CD4-positive, alpha-beta T cell treated with Interleukin-17A for 4 hours (primary cell): Measurements from ENCODE around the gene KIFC3.
A peak's percentile ranks its signal among the peaks of the same experiment; 100 is the strongest.
"Not testable (repeated sequence)": the region's sequence is repeated elsewhere in the genome, so short reads cannot be mapped to it uniquely, and the experiment has no call there.

Source experiments
- DNase-seq: peaks from one replicate; pipeline ENCODE4 v3.0.0-alpha.2; 2020; ENCODE audit warnings: mixed read lengths

KIFC3 gene, protein sequence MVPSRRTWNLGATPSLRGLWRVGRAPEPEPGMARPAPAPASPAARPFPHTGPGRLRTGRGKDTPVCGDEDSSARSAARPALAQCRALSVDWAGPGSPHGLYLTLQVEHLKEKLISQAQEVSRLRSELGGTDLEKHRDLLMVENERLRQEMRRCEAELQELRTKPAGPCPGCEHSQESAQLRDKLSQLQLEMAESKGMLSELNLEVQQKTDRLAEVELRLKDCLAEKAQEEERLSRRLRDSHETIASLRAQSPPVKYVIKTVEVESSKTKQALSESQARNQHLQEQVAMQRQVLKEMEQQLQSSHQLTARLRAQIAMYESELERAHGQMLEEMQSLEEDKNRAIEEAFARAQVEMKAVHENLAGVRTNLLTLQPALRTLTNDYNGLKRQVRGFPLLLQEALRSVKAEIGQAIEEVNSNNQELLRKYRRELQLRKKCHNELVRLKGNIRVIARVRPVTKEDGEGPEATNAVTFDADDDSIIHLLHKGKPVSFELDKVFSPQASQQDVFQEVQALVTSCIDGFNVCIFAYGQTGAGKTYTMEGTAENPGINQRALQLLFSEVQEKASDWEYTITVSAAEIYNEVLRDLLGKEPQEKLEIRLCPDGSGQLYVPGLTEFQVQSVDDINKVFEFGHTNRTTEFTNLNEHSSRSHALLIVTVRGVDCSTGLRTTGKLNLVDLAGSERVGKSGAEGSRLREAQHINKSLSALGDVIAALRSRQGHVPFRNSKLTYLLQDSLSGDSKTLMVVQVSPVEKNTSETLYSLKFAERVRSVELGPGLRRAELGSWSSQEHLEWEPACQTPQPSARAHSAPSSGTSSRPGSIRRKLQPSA

DNA sequence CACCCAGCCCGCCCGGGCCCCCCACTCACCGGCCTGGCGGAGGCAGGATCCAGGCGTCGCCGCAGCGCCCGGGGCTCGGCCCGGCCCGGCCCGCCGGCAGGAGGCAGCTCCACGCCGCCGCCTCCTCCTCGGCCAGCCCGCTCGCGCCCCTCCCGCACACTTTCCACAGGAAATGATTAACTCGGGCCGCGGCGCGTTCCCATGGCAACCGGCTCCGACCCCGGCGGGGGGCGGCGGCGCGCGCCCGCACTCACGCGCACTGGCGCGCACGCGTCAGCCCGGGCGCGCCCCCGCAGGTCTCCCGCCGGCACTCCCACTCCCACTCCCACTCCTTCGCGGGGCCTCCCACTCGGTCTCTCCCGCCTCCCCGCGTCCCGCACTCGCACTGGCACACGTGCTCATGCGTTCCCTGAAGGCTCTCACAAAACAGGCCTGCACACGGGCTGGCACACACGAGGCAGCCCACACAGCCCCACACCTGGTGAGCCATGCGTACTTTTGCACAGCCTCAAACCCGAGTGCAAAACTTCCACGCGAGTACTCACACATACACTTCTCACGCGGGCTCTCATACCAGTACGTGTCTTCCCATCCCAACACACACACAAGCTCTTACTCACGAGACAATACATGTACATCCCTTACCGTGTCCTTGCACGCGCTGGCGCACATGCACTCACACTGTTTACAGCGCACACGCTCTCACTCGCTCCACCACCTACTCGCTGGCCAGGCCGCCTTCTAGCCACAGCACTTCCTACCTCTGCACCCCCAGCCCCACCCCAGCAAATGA, at the start of gene KIFC3:
TSS of gene KIFC3 (minus strand) at position 151 of the 793 bp plus-strand sequence. CDS start 4,248 bp downstream, outside the sequence.
- DNase-seq, result peak; percentile 81

DNA sequence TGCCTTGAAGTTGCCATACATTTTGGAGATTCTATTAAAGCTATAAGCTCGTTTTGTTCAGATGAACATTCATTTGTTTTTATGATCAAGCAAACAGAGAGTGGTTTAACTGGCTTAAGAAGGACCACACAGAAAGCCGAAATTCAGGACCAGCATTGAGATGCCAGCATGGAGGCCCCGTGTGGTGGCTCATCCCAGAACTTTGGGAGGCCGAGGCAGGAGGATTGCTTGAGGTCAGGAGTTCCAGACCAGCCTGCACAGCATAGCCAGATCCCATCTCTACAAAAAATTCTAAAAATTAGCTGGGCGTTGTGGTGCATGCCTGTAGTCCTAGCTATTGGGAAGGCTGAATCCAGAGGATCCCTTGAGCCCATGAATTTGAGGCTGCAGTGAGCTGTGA, 45.9 kb upstream of the KIFC3 start:
- DNase-seq, result no peak

DNA sequence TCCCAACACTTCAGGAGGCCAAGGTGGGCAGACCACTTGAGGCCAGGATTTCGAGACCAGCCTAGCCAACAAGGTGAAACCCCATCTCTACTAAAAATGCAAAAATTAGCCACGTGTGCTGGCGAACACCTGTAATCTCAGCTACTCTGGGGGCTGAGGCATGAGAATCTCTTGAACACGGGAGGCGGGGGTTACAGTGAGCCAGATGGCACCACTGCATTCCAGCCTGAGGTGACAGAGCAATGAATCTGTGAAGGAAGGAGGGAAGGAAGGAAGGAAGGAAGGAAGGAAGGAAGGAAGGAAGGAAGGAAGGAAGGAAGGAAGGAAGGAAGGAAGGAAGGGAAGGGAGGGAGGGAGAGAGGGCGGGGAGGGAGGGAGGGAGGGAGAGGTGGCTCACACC, 44.6 kb upstream of the KIFC3 start:
- not testable (repeated sequence) for DNase-seq

DNA sequence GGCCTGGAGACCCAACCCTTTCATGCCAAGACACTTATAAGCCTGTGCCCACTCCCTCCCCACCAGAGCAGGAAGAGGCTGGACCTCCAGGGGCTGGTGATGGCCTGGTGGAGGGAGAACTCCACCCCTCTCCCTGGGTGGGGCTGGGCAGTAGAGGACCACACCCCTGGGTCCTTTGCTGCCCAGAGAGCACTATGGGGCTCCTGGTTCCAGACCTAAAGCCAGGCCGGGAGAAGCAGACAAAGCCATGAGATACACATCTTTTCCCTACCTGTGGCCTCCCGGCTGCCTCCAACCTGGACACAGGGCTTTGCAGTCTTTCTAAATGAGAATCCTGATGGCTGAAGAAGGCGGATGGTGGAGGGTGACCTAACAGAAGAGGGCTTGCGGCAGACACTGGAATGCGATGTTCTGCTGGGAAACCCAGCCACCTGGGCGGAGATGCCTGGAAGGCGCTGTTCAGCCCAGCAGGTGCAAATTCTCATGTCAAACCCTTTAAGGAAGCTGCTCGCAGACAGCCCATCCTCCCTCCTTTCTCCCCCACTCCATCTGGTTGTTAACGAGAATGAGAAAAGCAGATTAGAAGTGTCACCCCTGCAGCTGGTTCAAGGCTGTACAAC, 43.9 kb upstream of the KIFC3 start:
- no peak for DNase-seq

DNA sequence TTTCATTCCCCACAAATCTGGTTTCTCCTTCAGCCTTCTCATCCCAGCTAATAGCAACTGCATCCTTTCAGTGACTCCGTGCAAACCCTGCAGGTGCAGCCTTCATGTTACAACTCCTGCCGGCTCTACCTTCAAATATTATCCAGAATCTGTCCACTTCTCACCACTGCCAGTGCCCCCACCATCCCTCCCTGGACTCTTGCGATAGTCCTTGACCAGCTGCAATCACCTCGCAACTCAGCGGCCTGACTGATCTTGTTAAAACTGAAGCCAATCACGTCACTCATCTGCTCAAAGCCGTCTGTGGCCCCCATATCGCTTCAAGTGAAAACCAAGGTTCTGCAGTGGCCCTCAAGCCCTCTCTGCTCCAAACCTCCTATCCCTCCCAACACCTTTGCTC, 42.8 kb upstream of the KIFC3 start:
- no peak for DNase-seq

DNA sequence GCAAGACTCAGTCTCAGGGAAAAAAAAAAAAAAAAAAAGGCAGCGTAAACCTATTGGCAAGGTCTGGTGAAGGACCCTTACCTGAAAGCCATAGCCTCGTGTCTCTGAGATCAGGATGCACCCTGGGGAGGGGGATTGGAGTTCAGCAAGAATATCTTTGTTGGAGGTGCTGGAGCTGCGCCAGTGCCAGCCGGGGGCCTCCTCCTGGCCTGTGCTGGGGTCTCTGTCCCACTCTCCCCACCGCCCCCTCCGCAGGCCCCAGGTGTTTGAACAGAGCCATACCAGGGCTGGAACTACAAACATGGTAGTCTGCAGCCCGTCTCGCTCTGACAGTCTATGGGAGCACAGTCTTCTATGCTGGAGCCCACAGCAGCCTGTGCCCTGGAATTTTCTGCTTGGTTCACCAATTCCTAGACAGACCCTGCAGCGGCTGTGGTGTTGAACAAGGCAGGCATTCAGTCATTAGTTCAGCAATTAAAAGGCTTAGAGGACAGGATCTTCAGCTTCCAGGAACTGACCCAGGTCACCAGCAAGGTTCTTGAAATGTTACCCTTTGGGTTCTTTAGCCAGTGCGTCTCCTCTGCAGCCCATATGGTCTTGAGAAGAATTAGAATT, 42.2 kb upstream of the KIFC3 start:
- DNase-seq, result no peak

DNA sequence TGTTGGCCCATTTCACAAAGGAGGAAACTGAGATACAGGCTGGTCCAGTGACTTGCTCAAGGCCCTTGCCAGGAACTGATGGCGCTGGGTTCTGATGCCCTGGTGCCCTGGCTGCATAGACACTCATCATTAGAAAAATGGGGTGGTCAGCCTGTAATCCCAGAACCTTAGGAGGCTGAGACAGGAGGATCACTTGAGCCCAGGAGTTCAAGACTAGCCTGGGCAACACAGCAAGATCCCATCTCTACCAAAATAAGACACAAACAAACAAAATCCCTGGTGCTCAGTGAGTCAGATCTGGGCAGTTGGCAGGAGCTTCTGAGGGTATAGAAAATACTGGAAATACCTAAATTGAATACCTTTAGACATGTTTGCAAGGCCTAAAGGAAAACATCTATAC, 41.1 kb upstream of the KIFC3 start:
- DNase-seq, result no peak

DNA sequence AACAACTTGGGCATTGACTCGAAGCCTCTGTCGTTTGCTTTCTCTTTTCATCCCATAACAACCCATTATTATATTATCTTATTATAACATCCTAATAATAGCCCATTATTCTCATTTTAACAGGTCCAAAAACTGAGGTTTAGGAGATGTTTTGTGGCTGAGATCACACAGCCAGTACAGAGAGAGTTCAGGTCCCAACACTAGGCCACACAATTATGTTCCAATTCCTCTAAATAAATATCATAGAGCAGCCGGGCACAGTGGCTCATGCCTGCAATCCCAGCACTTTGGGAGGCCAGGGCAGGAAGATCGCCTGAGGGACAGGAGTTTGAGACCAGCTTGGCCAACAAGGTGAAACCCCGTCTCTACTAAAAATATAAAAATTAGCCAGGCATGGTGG, 40.3 kb upstream of the KIFC3 start:
- DNase-seq, result no peak

DNA sequence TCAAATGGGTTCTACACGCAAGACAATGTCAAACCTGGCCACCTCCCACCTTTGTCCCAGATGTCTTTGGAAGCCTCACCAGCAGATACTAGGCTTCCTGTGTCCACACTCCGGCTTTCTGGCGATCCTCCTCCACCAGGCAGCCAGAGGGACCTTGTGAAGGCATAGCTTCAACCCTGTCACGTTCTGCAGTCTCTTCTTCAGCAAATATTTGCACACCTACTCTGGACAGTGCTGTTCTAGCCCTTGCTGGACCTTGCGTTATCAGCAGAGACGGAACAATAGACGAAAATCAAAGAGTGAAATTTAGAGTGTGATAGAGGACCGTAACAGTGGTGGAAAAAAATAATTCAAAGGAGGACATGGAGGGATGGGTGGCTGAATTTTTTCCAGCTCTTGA, 38.5 kb upstream of the KIFC3 start:
- no peak for DNase-seq

DNA sequence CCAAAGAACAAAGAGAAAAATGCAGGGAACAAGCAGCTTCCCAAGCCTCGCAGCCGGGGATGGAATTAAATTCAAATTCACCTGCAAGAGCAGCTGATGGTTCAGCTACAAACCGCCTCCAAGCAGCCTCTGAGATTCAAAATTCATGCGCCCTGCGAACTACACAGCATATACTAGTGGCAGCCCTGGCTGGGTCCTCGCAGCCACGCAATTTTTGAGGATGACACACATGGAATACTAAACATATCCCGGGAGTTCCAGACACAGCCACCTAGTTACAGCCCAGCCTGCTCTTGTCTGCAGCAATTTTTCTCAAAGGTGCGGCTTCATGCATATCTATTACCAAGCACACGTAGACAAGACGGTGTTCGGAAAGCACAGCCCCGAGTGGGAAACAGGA, 35.9 kb upstream of the KIFC3 start:
- DNase-seq, result no peak

DNA sequence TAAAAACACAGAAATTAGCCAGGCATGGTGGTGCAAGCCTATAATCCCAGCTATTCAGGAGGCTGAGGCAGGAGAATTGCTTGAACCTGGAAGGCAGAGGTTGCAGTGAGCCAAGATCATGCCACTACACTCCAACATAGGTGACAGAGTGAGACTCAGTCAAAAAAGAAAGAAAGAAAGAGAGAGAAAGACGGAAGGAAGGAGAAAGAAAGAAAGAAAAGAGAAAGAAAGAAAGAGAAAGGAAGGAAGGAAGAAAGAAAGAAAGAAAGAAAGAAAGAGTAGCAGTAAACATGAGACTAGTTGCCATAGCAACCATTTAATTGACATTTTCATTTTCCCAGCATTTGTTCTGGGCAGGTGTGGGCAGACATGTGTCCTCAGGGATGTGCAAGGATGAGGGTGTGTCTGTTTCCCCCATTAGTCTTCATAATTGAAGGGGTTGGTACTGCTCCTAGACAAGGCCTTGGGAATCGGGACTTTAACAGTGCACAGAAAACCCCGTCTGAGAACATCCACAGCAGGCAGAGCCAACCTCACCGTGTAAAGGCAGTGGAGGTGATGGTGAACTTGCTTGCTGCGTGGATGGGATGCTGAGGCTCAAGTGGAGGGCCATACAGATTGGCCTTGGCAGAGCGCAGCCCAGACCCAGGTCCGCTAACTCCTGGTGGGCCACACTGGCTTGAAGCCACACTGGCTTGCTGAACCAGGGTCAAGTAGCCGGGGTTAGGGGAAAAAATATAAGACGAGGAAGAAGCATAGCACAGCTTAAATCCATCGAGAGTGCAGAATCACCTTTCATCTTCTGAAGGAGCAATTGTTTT, 35.2 kb upstream of the KIFC3 start:
- no peak for DNase-seq

DNA sequence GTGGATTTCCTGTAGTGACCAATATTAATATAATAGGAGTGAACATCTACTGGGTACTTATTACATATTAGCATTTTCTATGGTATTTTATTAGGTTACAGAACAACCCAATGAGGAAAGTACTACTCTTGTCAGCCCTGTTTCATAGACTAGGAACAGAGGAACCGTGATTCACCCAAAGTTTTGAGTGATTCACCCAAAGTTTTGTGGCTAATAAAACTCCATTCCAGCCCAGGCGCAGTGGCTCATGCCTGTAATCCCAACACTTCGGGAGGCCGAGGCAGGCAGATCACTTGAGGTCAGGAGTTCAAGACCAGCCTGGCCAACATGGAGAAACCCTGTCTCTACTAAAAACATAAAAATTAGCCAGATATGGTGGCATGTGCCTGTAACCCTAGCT, 33.1 kb upstream of the KIFC3 start:
- not testable (repeated sequence) for DNase-seq

DNA sequence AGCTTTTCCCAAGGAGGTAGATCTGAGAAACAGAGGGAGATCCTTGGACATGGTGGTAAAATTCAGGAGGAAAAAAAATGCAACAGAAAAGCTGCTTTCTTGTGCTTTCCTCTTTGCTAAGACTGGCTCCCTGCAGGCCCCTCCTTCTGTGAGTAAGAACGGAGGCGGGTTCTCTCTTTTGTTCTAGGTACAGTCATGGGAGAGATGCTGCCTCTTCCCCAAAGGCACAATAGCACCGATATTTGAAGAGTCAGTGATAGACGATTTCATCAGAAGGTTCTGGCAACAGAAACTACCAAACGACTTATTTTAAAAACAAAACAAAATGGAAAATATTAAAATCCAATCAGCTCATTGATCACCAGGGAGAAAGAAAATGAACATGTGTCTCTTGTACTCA, 32.6 kb upstream of the KIFC3 start:
- no peak for DNase-seq

DNA sequence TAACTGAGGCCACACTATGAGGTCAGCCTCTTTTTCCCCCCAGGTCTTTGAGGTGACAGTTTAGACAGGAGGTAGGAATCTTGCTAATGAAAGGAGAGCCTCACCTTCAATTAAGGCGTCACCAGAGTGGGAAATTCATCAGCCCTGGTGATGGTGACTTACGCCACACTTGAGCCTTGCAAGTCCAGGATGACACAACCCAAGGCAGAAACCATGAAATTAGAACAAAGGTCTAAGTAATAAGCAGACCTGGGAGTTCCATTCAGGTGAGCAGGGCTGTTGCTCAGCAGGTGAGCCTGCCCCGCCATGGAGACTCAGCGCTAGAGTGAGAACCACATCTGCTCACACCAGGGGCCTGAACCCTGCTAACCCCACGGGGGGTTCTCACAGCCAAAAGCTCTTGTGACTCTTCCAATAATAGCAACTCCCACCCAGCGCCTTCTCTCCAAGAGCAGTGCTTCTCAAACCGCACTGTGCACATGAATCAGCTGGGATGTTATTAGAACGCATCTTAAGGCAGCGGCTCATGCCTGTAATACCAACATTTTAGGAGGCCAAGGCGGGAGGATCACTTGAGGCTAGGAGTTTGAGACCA, 28.7 kb upstream of the KIFC3 start:
- DNase-seq, result no peak

DNA sequence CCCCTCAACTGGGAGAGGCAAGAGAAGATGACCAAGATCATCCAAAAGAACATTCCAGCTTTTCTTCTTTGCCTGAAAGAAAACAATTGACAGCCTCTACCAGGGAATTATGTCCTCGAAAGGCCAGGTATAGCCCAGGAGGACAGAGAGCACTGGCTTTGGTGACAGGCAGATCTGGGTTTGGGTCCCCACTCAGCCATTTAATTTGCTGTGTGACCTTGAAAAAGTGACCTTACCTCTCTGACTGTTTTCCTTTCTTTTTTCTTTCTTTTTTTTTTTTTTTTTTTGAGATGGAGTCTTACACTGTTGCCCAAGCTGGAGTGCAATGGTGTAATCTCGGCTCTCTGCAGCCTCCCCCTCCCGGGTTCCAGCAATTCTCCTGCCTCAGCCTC, 27.7 kb upstream of the KIFC3 start:
- no peak for DNase-seq

DNA sequence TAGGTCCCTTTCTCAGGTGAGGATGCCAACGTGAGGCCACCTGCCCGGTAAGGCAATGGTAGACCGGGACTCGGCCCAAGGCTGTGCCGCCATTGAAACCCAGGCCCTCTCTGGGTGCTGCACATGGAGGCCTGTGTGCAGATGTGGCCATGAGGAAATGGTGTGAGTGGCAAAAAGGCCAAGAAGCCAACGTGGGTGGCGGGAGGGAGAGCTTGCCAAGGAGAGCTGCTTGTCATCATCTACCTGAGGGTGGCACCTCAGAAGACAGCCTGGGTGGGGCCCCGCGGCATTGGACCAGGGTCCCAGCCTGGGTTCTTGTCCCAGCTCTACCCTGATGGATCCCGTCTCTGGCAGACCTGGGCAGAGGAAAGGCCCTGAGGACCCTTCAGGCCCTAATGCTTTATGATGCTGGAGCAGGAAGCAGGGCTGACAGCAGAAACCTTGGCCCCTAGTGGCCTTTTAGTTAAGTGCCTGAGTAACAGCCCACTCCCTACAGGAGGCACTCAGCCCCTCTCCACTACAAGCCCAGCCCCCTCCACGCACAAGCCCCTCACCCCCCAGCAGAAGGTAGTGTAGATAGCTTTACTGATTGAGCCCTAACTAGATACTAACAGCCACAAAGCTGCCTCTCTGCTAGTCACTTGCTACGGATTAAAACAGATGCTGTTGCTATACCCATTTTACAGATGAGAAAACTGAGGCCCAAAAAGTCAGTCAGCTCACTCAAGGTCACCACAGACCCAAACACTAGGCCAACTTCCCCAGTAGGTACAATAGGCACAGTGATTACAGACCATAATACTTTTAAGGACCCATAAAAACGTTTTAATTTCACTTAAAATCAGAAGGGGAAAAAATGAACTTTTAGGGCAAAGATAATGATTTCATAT, 26.2 kb upstream of the KIFC3 start:
- no peak for DNase-seq

DNA sequence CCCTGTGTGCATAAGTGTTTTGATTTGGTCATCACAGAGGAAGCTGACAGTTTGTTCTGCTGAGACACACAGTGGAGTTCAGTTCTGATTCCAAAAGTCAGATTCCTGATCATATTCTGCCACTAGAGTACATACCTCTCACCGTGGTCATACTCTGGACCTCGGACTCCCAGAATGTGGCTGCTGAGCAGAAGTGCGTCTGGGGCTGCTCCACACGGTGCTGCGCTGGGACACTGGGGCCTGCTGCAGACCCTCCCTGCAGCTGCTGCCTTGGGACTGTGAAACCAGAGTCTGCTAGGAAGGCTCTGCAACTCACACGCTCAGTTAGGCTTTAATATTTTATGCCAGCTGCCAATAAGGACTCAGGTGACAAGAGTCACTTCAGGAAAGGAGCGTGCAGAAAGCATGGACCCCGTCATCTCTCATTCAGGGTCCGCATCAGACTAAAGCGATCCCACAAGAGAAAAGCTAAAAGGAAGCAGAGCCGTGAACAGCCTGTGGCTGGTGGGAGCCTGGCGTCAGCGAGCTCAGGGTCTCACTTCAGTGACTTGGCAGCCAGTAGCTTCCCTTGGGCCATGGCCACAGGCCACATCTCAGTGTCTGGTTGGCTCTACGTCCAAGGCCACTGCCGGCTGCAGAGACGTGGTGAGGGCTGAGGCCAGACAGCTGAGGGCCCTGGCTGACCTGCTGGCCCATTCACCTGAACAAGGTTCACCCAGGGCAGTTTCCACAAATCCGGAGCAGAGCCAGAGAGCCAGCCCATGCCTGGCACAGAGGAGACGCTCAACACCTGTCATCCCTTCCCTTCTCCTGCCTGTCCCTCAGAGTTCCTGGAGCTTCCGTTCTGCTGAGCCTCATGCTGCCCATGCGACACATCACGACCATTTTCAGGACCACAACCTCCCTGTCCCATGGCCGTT, 24.7 kb upstream of the KIFC3 start:
- DNase-seq, result no peak

DNA sequence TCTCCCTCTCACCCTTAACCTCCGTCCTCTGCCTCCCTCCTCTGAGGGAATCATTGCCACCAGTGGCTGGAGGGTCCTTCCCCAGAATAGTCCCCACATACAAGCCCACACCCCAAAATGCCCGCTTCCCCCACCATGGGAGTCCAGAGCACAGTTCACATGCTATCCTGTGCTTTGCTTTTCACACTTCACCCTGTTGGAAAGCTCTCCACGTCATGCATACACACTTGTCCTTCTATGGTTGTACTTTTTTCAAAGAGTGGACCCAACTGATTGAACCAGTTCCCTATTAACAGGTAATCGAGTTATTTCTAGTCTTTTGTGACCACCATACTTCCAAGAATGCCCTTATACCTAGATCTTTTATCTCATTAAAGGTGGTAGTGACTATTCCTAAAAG, 23.8 kb upstream of the KIFC3 start:
- no peak for DNase-seq
